GM12892 (cell line): ENCODE measurements around the gene LHFPL3.

Source experiments
- POLR2A ChIP-seq: IDR thresholded peaks from 2 replicates; pipeline ENCODE4 v1.6.1; 2011; ENCODE audit warnings: low read depth, low read length, control low read depth
- POLR2AphosphoS5 ChIP-seq: IDR thresholded peaks from 2 replicates; pipeline ENCODE4 v1.6.1; 2011; ENCODE audit warnings: low read depth, low read length, control low read depth
- TAF1 ChIP-seq: IDR thresholded peaks from 2 replicates; pipeline ENCODE4 v1.6.1; 2011; ENCODE audit warnings: low read depth, mild to moderate bottlenecking, control low read depth, low read length, borderline replicate concordance

DNA sequence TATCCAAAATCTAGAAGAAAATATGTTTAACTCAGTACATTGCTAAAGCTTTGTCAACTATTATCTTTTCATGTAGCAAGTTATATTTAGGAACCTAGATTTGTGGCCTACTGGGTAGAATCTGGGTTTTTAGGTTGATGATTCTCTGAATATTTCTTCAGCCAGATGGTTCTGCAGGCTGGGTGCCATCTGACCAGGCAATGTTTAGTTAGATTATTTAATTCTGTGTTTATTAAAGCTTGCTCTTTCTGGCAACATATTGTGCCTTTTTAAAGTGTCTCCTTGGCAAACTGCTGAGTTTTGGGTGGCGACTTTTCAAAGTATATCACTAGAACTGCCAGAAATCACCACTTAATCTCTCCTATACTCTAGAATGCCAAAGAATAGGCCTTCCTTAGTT lies 114.1 kb downstream of the LHFPL3 start:
- TF ChIP-seq POLR2A (no peak), POLR2AphosphoS5 (no peak), TAF1 (no peak)
